Measurements from ENCODE around the gene SKI.

- no peak for TF ChIP-seq CTCF (conservative IDR thresholded peaks at IDR 0.05; ENCODE audit: low read depth, low read length)
- TF ChIP-seq USF2 (IDR thresholded peaks at IDR 0.05; ENCODE audit: low read depth, low read length) = no peak
- no peak for TF ChIP-seq MAZ (IDR thresholded peaks at IDR 0.05; ENCODE audit: borderline replicate concordance, low read depth, low read length)
- no peak for TF ChIP-seq POLR2A (IDR thresholded peaks at IDR 0.05; ENCODE audit: low read depth, low read length)
- TF ChIP-seq SMC3 (IDR thresholded peaks at IDR 0.05; ENCODE audit: low read depth, low read length) = no peak
- TF ChIP-seq RFX5 (IDR thresholded peaks at IDR 0.05; ENCODE audit: low read depth, low read length) = no peak
- TF ChIP-seq RCOR1 (IDR thresholded peaks at IDR 0.05; ENCODE audit: insufficient replicate concordance, low read length) = no peak
- TF ChIP-seq BHLHE40 (IDR thresholded peaks at IDR 0.05; ENCODE audit: low read depth, low read length) = no peak
- no peak for TF ChIP-seq RAD21 (IDR thresholded peaks at IDR 0.05; ENCODE audit: low read length)
- TF ChIP-seq ELK1 (IDR thresholded peaks at IDR 0.05; ENCODE audit: borderline replicate concordance, low read depth, low read length) = no peak
- TF ChIP-seq MXI1 (IDR thresholded peaks at IDR 0.05; ENCODE audit: borderline replicate concordance, low read depth, low read length) = no peak
Observed at GRCh38 chr1:2298685-2299084, 70.6 kb downstream of the SKI start.
